Activated CD8-positive, alpha-beta T cell treated with anti-CD3 and anti-CD28 coated beads for 36 hours (primary cell): ENCODE measurements around the gene SETD1A. TPM values are rescaled to one million over a fixed set of nuclear protein-coding genes. Genes with fewer than 3 reads are reported as not detected.

Source experiments
- ATAC-seq: fragments of 200-7000 bp; cut with Tn5 transposase; one replicate; pipeline ENCODE4 v1.10.0; 2021; ENCODE audit warnings: mild to moderate bottlenecking, moderate library complexity
- CTCF ChIA-PET: fragments of 350-600 bp; sonication (Branson Sonifier 250); formaldehyde crosslinking; loops from one replicate; lab custom pipeline; 2021; ENCODE audit warnings: antibody characterized with exemption; lab: Charles Lee
- POLR2A ChIA-PET: fragments of 350-600 bp; sonication (Branson Sonifier 250); formaldehyde crosslinking; loops from one replicate; lab custom pipeline; 2021; ENCODE audit warnings: antibody characterized with exemption; lab: Charles Lee
- DNase-seq: peaks from one replicate; pipeline ENCODE4 v3.0.0-alpha.2; 2020
- H3K27ac Mint-ChIP-seq: one replicate; pipeline ENCODE4 v1.8.0; 2021; ENCODE audit warnings: mild to moderate bottlenecking, mixed read lengths
- H3K27me3 Mint-ChIP-seq: one replicate; pipeline ENCODE4 v1.8.0; 2021; ENCODE audit warnings: mixed read lengths
- H3K36me3 Mint-ChIP-seq: one replicate; pipeline ENCODE4 v1.8.0; 2021; ENCODE audit warnings: low read depth, mixed read lengths
- H3K4me1 Mint-ChIP-seq: one replicate; pipeline ENCODE4 v1.8.0; 2021; ENCODE audit warnings: low read depth, mixed read lengths
- H3K4me3 Mint-ChIP-seq: one replicate; pipeline ENCODE4 v1.8.0; 2021; ENCODE audit warnings: mild to moderate bottlenecking, moderate library complexity, mixed read lengths
- H3K9me3 Mint-ChIP-seq: one replicate; pipeline ENCODE4 v1.8.0; 2021; ENCODE audit warnings: mixed read lengths
- CTCF ChIP-seq: fragments of 200-600 bp; IDR thresholded peaks from one replicate; pipeline ENCODE4 v1.8.0; 2022; ENCODE audit warnings: antibody characterized with exemption, mild to moderate bottlenecking
- intact Hi-C: fragments of 100-400 bp; cut with micrococcal nuclease; formaldehyde crosslinking; loops from one replicate; pipeline ENCODE4 v1.10.0; 2022
- total RNA-seq, 2 experiments: library from RNA; stranded (reverse); gene quantifications; one replicate each; pipeline ENCODE4 v1.2.3, GENCODE V29; 2021

SETD1A gene
- total RNA-seq, 2 experiments from 2014 or later: 18.0 to 19.2 TPM

DNA sequence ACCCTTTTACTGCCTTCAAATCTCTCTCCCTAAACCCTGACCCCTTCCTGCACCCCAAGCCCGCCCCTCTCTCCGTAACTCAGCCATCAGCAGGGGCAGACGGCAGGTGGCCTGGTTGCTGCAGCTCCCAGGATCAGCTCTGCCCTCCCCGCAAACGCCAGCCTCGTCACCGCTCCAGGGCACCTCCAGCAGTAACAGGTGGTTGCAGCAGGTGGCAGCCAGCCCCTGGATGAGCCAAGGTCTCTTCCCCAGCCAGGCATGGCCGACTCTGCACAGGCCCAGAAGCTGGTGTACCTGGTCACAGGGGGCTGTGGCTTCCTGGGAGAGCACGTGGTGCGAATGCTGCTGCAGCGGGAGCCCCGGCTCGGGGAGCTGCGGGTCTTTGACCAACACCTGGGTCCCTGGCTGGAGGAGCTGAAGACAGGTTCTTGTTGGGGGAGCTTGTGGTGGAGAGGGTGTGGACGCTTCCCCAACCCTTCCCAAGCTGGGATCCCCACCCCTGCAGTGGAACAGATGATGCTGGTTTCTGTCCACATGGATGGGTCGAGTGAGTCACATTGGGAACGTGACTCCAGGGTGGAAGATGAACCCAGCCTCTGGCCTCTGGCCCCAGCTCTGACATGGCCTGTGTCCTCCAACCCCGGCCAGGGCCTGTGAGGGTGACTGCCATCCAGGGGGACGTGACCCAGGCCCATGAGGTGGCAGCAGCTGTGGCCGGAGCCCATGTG, 28.0 kb downstream of the SETD1A start:
- POLR2A ChIA-PET: interaction anchor here (0.6 to 1.2 kb wide), 4 partner anchors 9 to 888 kb away, joined by 3 read pairs; partner anchors contain the start of gene ZNF267
- ATAC-seq (peak; percentile 23), DNase-seq (no peak)
- intact Hi-C loops: no loop called here
- H3K36me3 Mint-ChIP-seq: peaks cover 3% of the 10 kb centered on the region
- no peaks in the 10 kb centered on the region for H3K9me3 Mint-ChIP-seq
- no peaks in the 10 kb centered on the region for H3K4me1 Mint-ChIP-seq
- H3K4me3 Mint-ChIP-seq: no peak overlapping the region
- CTCF ChIA-PET: interaction anchor here (0.7 to 3.8 kb wide), 36 partner anchors 8 to 883 kb away, joined by 3 to 23 read pairs (median 4); partner anchors contain the start of genes KAT8, ORAI3, VKORC1 and ZNF646
- H3K27me3 Mint-ChIP-seq: no peaks in the 10 kb centered on the region
- TF ChIP-seq CTCF: no peak
- H3K27ac Mint-ChIP-seq: no peak overlapping the region

DNA sequence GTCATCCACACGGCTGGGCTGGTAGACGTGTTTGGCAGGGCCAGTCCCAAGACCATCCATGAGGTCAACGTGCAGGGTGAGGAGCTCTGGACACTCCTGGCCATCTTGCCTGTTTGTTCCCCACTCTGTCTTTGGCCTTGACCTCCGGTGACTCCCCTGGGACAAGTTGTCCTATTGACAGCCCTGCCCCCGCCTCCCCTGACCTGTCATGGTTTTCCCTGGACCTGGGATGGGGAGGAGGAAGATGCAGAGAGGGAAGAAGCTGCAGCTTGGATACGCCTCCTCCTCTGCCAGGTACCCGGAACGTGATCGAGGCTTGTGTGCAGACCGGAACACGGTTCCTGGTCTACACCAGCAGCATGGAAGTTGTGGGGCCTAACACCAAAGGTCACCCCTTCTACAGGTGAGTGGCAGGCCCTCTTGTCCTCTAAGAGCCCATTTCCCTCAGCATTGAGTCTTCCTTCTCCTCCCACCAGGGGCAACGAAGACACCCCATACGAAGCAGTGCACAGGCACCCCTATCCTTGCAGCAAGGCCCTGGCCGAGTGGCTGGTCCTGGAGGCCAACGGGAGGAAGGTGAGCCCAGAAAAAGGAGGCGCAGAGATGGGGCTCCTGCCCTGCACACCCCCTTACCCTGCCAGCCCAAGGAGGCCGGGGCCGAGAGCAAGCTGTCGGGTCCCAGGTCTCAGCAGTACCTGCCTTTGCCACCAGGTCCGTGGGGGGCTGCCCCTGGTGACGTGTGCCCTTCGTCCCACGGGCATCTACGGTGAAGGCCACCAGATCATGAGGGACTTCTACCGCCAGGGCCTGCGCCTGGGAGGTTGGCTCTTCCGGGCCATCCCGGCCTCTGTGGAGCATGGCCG, 28.8 kb downstream of the SETD1A start:
- DNase-seq: no peak
- H3K36me3 Mint-ChIP-seq: peaks cover 3% of the 10 kb centered on the region
- ATAC-seq: no peak
- TF ChIP-seq CTCF: no peak
- POLR2A ChIA-PET: interaction anchor here (0.6 kb wide), 1 partner anchor 8 kb away, joined by 3 read pairs; no protein-coding TSS in a partner anchor
- H3K9me3 Mint-ChIP-seq: no peaks in the 10 kb centered on the region
- no peaks in the 10 kb centered on the region for H3K4me1 Mint-ChIP-seq
- CTCF ChIA-PET: interaction anchor here (0.7 to 3.8 kb wide), 20 partner anchors 8 to 882 kb away, joined by 3 to 23 read pairs (median 4); partner anchors contain the start of genes KAT8 and VKORC1
- no peak overlapping the region for H3K27ac Mint-ChIP-seq
- intact Hi-C loops: no loop called here
- H3K4me3 Mint-ChIP-seq: no peak overlapping the region
- no peaks in the 10 kb centered on the region for H3K27me3 Mint-ChIP-seq

GRCh38 chr16:30987581-30988190, 30.1 kb downstream of the SETD1A start:
- no peaks in the 10 kb centered on the region for H3K4me1 Mint-ChIP-seq
- no peaks in the 10 kb centered on the region for H3K27me3 Mint-ChIP-seq
- H3K36me3 Mint-ChIP-seq: peaks cover 3% of the 10 kb centered on the region
- POLR2A ChIA-PET: interaction anchor here (1.3 kb wide), 1 partner anchor 205 kb away, joined by 3 read pairs; no protein-coding TSS in a partner anchor
- CTCF ChIA-PET: no interaction called here
- ATAC-seq (no peak), DNase-seq (no peak)
- H3K27ac Mint-ChIP-seq: no peak overlapping the region
- no peak overlapping the region for H3K4me3 Mint-ChIP-seq
- intact Hi-C loops: no loop called here
- no peak for TF ChIP-seq CTCF
- H3K9me3 Mint-ChIP-seq: no peaks in the 10 kb centered on the region

DNA sequence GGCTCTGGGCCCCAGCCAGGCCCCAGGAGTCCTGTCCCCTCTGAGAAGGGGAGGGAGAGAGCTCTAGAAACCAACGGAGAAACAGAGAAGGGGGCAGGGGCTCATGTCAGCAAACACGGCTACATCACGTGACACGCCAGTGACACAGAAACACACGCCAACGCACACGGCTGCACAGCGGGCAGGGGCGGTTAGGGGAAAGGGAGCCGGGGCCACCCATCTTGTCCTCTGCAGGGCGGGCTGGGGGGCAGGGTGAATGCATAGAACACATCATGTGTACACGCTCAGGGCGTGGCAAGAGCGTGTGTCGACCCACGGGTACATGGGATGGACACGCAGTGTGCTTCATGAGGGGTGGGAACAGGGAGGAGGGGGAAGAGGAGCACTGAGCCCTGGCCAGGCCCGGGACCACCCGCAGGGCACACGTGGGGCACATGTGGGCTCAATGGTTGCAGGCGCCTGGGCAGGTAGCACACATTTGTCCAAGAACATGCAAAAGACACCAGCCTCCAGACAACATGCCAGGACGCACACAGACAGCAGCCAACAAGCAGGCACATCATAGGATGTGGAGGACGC, 32.0 kb downstream of the SETD1A start:
- intact Hi-C loops: no loop called here
- no peaks in the 10 kb centered on the region for H3K9me3 Mint-ChIP-seq
- H3K4me1 Mint-ChIP-seq: peaks cover 5% of the 10 kb centered on the region
- ATAC-seq (no peak), DNase-seq (no peak)
- H3K36me3 Mint-ChIP-seq: no peaks in the 10 kb centered on the region
- H3K27ac Mint-ChIP-seq: no peak overlapping the region
- TF ChIP-seq CTCF: no peak
- H3K4me3 Mint-ChIP-seq: no peak overlapping the region
- ChIA-PET POLR2A (no interaction called here), CTCF (no interaction called here)
- no peaks in the 10 kb centered on the region for H3K27me3 Mint-ChIP-seq
